GM12801 (cell line): ENCODE measurements around the gene DPCD.

Experiments
- CTCF ChIP-seq: IDR thresholded peaks from one replicate; pipeline ENCODE4 v1.5.1; 2011; ENCODE audit warnings: control low read depth; ENCODE audit not compliant: insufficient read length; ENCODE audit errors: extremely low read depth

DPCD gene

DNA sequence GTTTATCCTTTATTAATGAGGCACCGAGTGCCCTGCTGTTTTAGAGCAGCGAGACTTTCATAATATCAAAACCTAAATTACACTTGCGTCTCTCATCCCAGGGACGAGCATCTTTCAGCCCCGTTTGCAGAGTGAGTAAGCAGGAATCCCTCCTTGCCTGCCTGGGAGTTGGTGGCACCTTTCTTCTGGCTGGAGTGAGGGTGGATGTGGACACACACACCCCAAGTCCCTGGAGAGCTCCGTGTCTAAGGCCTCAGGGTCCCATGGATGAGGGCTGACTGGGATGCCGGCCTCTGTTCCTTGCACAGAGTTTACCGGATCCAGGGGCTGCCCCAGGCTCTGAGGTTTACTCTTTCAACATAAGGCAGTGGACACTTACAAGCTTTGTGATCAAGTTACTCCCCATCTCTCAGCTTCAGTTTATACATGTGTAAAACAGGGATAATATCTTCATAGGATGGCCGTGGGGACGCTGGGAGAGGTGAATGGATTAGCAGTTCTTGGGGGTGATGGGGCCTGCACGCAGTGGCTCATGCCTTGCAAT is 24.6 kb upstream of the DPCD start:
- no peak for TF ChIP-seq CTCF

DNA sequence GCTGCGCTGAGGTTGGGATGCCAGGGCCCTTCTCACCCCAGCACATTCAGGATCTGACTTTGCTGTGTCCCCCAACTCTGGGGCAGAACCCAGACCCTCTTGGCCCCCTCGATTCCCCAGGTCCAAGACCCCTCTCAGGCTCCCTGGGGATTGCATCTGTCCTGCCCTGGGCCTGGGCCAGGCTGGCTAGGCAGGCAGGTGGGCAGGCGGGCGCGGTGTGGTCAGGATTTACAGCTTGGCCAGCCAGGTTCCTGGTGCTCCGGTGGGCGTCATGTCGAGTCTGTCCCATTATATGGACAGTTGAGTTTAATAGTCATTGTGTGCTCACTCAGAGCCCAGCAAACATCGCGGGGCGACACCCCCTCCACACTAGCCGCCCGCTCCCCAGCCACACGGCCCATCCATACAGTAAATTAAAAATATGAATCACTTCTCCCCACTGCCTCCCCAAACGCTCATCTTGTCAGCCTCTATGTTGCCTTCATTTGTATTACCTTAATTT is 23.6 kb upstream of the DPCD start:
- no peak for TF ChIP-seq CTCF

DNA sequence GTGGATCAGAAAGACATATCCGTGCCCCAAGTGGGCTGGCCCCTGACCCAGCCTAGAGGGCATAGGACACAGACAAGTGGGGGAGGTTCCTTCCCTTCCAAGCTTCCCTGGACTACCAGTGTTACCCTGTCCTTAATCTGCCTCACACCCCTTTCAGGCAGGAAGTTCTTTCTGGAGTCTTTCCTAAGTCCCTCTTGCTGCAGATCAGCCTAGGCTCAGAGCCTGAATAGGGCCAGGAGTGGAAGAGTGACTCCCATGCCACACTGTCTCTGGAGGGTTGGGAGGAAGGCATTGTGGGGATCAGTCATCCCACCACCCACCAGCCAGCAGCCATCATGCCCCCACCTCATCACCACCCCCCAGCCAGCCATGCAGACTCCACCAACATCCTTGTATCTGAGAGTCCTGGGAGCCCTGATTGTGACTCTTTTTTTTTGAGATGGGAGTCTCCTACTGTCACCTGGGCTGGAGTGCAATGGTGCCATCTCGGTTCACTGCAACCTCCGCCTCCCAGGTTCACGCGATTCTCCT is 22.7 kb upstream of the DPCD start:
- no peak for TF ChIP-seq CTCF

- TF ChIP-seq CTCF, result no peak
These were observed 22.2 kb upstream of the DPCD start for GRCh38 chr10:101565936-101566332.

- no peak for TF ChIP-seq CTCF
These were observed 21.6 kb upstream of the DPCD start for GRCh38 chr10:101566333-101567164.

- no peak for TF ChIP-seq CTCF
These were observed 20.7 kb upstream of the DPCD start for GRCh38 chr10:101567165-101568006.

- no peak for TF ChIP-seq CTCF
These were observed 19.9 kb upstream of the DPCD start for GRCh38 chr10:101568054-101568745.
